Right atrium auricular region (tissue), 2 donors: ENCODE measurements around the gene KRT72. TPM values are rescaled to one million over a fixed set of nuclear protein-coding genes. Genes with fewer than 3 reads are reported as not detected.
"Not testable (repeated sequence)": the region's sequence is repeated elsewhere in the genome, so short reads cannot be mapped to it uniquely, and the experiment has no call there.

ENCODE experiments used
- DNase-seq: peaks from one replicate; pipeline ENCODE4 v3.0.0-alpha.2; 2019; ENCODE audit warnings: low spot score
- H3K27ac ChIP-seq, 2 donors: fragments of 200-600 bp; sonication (generic); 1 replicate in 1 of 2; 2 replicates in 1 of 2; pipeline ENCODE4 v1.5.1; 2016 to 2019
- H3K27me3 ChIP-seq, 2 donors: fragments of 200-600 bp; sonication (generic); one replicate each; pipeline versions ENCODE4 v1.5.1 to v1.6.0; 2017 to 2019
- H3K36me3 ChIP-seq: fragments of 200-600 bp; sonication (generic); one replicate; pipeline ENCODE4 v1.5.1; 2016
- H3K4me1 ChIP-seq, 2 donors: fragments of 200-600 bp; sonication (generic); one replicate each; pipeline versions ENCODE4 v1.5.1 to v1.6.0; 2017 to 2019
- H3K4me3 ChIP-seq, 2 donors: fragments of 200-600 bp; sonication (generic); 1 replicate in 1 of 2; 2 replicates in 1 of 2; pipeline ENCODE4 v1.5.1; 2017 to 2019; ENCODE audit warnings: mild to moderate bottlenecking in 1 of 2, moderate library complexity in 1 of 2
- H3K9me3 ChIP-seq, 2 donors: fragments of 200-600 bp; sonication (generic); one replicate each; pipeline ENCODE4 v1.5.1; 2019
- total RNA-seq, 2 donors: library from RNA; depleted of rRNA; stranded (reverse); fragments of >200 nt; gene quantifications; one replicate each; pipeline ENCODE4 v1.1.0, GENCODE V29; 2016
- TF ChIP-seq, protein P1 (sequence below), 2 donors: fragments of 200-600 bp; sonication (generic); IDR thresholded peaks; one replicate each; pipeline ENCODE4 v1.5.1; 2019; ENCODE audit warnings: antibody characterized with exemption in 2 of 2

The KRT72 gene
- total RNA-seq, 2 donors from 2014 or later: not detected

DNA sequence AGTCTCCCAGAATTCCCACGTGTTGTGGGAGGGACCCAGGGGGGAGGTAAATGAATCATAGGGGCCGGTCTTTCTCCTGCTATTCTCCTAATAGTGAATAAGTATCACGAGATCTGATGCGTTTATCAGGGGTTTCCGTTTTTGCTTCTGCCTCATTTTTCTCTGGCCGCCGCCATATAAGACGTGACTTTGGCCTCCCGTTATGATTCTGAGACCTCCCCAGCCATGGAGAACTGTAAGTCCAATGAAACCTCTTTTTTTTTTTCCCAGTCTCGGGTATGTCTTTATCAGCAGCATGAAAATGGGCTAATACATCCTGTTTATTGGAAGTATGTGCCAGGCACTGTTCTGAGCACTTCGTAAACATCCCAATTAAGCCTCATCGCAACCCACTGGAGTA lies 788 bp downstream of the KRT72 start:
- no peak for DNase-seq
- Histone ChIP-seq H3K4me1 (peaks cover 0 to 4% of the 10 kb centered on the region in 2 donors), H3K9me3 (no peaks in the 10 kb centered on the region), H3K36me3 (no peaks in the 10 kb centered on the region), H3K27ac (no peak overlapping the region), H3K27me3 (peaks cover 0 to 2% of the 10 kb centered on the region in 2 donors), H3K4me3 (no peak overlapping the region)
- TF ChIP-seq, protein P1, sequence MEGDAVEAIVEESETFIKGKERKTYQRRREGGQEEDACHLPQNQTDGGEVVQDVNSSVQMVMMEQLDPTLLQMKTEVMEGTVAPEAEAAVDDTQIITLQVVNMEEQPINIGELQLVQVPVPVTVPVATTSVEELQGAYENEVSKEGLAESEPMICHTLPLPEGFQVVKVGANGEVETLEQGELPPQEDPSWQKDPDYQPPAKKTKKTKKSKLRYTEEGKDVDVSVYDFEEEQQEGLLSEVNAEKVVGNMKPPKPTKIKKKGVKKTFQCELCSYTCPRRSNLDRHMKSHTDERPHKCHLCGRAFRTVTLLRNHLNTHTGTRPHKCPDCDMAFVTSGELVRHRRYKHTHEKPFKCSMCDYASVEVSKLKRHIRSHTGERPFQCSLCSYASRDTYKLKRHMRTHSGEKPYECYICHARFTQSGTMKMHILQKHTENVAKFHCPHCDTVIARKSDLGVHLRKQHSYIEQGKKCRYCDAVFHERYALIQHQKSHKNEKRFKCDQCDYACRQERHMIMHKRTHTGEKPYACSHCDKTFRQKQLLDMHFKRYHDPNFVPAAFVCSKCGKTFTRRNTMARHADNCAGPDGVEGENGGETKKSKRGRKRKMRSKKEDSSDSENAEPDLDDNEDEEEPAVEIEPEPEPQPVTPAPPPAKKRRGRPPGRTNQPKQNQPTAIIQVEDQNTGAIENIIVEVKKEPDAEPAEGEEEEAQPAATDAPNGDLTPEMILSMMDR (IDR thresholded peaks at IDR 0.05): no peak

- Histone ChIP-seq H3K4me1 (peaks cover 0 to 4% of the 10 kb centered on the region in 2 donors), H3K27ac (no peak overlapping the region), H3K27me3 (peaks cover 0 to 2% of the 10 kb centered on the region in 2 donors), H3K9me3 (no peaks in the 10 kb centered on the region), H3K4me3 (no peak overlapping the region), H3K36me3 (no peaks in the 10 kb centered on the region)
- TF ChIP-seq, protein P1 (IDR thresholded peaks at IDR 0.05): no peak
- no peak for DNase-seq
Measured at GRCh38 chr12:52600071-52600470, 1.2 kb downstream of the KRT72 start.

DNA sequence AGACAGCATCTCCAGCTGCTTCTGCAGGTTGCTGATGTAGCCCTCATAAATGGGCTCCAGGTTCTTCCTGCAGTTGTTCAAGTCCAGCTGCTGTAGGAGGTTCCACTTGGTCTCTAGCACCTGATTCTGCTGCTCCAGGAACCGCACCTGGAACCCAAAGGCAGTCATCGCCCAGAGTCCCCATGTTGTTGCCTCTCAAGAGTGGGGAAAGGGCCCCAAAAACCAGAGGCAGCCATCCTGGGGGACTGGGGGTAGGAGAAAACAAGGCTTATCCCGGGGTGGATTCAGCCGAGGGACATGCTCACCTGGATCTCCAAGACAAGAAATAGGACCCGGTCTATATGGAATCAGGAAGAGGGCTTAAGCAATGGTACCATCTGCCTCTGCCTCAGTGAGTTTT lies 2.3 kb downstream of the KRT72 start:
- TF ChIP-seq, protein P1 (IDR thresholded peaks at IDR 0.05): no peak
- Histone ChIP-seq H3K27me3 (peaks cover 0 to 2% of the 10 kb centered on the region in 2 donors), H3K4me1 (peaks cover 0 to 4% of the 10 kb centered on the region in 2 donors), H3K36me3 (no peaks in the 10 kb centered on the region), H3K9me3 (no peaks in the 10 kb centered on the region), H3K4me3 (no peak overlapping the region), H3K27ac (no peak overlapping the region)
- no peak for DNase-seq

DNA sequence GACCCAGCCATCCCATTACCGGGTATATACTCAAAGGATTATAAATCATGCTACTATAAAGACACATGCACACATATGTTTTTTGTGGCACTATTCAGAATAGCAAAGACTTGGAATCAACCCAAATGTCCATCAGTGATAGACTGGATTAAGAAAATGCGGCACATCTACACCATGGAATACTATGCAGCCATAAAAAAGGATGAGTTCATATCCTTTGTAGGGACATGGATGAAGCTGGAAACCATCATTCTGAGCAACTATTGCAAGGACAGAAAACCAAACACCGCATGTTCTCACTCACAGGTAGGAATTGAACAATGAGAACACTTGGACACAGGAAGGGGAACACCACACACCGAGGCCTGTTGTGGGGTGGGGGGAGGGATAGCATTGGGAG lies 7.0 kb downstream of the KRT72 start:
- not testable (repeated sequence) for H3K27me3 ChIP-seq, H3K4me1 ChIP-seq, H3K36me3 ChIP-seq, H3K27ac ChIP-seq, DNase-seq, H3K4me3 ChIP-seq, H3K9me3 ChIP-seq

GRCh38 chr12:52591521-52591920 lies 9.7 kb downstream of the KRT72 start:
- TF ChIP-seq, protein P1 (IDR thresholded peaks at IDR 0.05): no peak

DNA sequence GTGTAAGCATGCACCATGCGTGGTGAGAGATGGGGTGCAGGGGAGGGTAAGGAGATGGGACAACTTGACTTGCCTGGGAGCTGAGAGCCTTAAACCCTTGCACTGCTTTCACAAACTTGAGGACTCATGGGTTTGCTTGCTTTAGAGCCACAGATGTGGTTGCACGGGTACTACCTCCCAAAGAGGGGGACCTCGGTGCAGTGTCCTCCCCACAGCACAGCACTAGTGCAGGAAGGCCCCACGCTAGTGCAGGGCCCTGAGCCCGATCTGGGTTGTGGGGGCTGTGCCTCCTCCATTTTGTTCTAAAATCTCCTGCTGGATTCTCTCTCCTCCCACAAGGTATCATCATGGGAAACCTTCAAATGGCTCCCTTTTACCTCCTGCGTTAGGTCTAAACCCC lies 11.2 kb downstream of the KRT72 start:
- no peaks in the 10 kb centered on the region for H3K27me3 ChIP-seq
- no peak overlapping the region for H3K27ac ChIP-seq
- no peak for DNase-seq
- no peaks in the 10 kb centered on the region for H3K9me3 ChIP-seq
- no peak overlapping the region for H3K4me3 ChIP-seq
- H3K36me3 ChIP-seq: no peaks in the 10 kb centered on the region
- H3K4me1 ChIP-seq: no peaks in the 10 kb centered on the region
- TF ChIP-seq, protein P1 (IDR thresholded peaks at IDR 0.05): no peak

More at GRCh38 chr12:52591521-52591920, 9.7 kb downstream of the KRT72 start:
- no peaks in the 10 kb centered on the region for H3K4me1 ChIP-seq
- no peak for DNase-seq
- H3K9me3 ChIP-seq: no peaks in the 10 kb centered on the region
- H3K4me3 ChIP-seq: no peak overlapping the region
- H3K27me3 ChIP-seq: no peaks in the 10 kb centered on the region
- no peak overlapping the region for H3K27ac ChIP-seq
- no peaks in the 10 kb centered on the region for H3K36me3 ChIP-seq
